T-helper 2 cell (primary cell): ENCODE data around the gene CAMK2D.

ENCODE experiments used
- DNase-seq, 5 experiments: peaks; one replicate each; pipeline versions ENCODE4 v3.0.0 to v3.0.0-alpha.2; 2012 to 2022

CAMK2D gene

DNA sequence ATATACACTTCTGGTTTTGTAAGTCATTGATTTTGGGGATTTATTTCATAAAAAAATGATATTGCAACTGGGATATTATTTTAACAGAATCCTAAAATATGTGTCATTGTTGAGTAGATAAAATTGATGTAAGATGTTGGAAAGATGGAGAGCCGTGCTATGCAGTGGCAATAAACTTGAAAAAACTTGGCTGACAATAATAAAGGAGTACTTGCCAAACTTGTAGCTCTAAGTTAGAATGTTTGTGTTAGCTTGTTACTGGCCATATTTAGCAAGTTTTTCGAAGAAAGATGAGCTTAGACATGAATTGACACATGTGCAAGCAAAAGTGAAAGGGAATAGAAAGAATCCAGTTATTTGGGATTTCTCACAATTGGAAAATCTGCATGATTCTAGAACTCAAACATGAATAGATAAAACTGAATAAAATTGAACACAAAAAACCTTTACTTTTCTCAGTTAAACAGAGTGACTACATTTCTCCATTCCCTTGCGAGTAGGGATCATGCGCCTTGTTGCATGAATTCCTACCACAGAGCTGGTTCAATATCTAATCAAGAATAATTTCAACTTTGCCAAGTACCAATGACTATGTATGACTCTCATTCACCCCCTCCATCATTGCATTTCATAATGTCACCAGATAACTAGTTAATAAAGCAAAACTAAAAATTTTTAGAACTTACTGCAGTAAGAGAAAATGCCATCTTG, 327.8 kb downstream of the CAMK2D start:
- no peak for DNase-seq

DNA sequence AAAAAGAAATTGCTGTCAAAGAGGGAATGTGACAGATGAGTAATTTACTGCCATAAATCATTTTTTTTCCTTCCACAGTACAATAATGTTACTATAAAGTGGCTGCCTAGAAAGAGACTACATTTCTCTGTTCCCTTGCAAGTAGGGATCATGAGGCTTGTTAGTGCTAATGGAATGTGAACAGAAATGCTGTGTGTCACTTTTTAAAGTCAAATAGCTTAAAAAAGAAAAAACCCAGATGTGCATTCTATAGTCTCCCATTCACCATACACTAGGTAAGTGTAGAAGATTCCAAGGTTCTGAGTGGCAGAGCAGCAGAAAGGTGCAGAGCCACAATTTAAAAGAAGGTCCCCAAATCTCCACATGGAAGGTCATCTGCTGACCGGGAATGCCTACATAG, 328.4 kb downstream of the CAMK2D start:
- no peak for DNase-seq

DNA sequence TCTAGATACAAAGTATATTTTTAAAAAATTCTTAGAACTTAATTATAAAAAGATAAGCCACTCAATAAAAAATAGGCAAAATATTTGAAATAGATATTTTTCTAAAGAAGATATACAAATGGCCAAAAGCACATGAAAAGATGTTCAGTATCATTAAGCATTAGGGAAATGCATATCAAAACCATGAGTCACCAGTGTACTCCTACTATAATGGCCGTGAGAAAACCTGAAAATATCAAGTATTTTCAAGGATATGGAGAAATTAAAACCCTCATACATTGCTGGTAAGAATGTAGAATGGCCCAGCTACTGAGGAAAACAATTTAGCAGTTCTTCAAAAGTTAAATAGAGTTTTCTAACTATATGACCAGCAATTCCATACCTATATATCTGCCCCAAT, 337.9 kb downstream of the CAMK2D start:
- DNase-seq: no peak

DNA sequence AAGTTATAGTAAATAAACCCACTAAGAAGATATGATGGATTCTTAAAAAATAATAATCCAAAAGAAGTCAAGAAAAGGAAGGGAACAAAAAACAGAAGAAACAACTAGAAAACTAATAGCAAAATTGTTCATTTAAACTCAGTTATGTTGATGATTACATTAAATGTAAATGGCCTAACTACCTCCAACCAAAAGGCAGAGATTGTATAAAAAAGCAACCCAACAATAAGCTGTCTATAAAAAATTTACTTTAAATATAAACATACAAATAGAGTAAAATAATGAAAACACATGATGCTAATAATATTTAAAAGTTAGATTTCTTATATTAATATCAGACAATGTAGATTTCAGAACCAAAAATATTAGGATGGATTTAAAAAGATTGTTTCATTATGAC, 340.6 kb downstream of the CAMK2D start:
- DNase-seq: no peak

DNA sequence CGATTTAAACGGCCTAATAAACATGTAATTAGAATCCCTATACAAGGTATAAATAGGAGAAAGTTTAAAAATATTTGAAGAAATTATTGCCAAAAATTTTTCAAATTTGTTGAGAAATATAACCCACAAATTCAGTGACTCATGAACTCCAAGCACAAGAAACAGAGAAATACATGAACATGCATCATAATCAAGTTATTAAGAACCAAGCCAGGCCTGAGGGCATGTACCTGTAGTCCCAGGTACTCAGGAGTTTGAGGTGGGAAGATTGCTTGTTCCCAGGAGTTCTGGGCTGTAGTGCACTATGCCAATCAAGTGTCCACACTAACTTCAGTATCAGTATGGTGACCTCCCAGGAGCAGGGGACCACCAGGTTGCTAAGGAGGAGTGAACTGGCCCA, 341.9 kb downstream of the CAMK2D start:
- DNase-seq: no peak

DNA sequence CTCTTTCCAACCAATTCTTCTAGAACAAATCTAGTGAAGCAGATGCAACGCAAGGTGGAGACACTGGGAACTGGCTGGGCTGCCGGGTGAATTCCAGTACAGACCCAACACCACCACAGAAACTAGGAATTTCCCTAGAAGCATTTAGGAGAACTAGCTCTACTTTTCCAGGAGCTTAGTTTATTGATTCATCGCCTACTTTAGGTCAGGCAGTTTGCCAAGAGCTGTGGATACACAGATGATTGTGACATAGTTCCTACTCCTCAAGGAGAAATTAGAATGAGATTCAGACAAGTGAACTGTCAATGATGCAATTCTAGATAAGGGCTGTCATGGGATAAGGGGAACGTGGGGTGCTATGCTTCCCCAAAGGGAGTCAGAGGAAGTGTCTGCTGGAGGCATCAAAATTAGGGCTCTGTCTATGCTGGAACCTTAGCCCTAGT, 350.0 kb downstream of the CAMK2D start:
- DNase-seq: no peak

DNA sequence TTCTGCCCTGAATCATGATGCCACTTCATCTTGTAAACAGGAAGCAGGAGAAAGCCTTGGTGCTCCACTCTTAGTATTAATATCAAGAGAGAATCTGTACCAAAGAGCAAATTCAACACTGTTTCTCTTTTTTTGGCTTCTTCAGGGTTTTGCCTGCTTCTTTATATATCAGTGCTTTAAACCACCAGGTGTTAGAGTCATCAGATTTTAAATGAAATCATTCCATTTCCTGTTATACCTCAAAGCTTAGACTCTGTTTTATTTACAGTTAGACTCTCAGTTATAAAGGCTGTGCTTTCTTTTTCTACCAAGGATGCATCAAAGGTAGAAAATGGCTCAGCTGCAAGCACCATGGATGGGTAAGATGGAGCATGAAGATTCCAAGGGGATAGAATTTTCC, 350.9 kb downstream of the CAMK2D start:
- peak in 1 of 5 experiments; percentile 10 for DNase-seq

DNA sequence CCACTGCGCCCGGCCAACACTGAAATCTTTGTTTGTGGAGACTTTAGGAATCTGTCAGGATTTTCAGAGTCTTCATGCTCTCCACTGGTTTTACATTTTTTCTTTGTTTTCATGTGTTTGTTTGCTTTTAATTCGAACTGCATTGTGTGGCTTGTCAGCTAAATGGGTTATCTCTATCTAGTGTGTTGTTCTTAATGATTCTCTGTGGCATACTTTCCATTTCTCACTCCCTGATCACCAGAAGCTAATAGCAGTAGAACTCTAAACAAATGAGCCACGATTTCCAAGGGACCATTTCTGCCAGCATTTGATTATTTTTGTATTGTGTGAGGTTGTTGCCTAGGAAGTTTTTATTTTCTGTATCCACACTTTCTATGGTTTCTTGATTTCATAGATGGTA, 352.4 kb downstream of the CAMK2D start:
- no peak for DNase-seq

DNA sequence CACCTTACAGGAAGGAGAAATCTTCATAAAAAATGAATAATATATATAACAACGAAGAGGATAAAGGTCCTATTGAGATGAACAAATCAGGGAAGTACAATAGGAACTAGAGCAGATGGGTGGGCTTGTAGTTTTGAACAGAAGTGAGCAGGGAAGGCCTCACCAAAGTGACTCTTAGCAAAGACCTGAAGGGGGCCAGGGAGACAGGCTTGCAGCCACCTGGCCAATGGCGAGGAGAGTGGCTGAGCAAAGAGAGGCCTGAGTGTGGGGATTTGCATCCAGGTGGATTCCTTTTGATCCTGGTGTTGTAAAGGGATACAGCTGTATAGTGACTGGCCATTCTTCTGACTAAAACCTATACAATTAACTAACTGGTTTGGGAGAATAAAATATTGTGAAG, 354.1 kb downstream of the CAMK2D start:
- DNase-seq: no peak

DNA sequence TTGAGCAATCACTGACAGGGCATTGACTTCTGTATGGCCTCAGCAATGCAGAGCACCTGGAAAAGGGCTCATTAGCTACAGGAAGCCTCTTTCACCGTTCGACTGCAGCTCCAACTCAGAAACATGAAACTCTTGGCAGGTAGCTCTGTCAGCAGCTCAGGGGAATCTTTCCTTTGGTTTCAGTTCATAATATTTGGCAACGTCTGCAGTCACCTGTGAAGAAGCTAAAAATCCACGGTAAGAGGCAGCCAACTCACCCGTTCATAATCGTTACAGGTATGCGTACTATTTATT, 354.9 kb downstream of the CAMK2D start:
- no peak for DNase-seq

DNA sequence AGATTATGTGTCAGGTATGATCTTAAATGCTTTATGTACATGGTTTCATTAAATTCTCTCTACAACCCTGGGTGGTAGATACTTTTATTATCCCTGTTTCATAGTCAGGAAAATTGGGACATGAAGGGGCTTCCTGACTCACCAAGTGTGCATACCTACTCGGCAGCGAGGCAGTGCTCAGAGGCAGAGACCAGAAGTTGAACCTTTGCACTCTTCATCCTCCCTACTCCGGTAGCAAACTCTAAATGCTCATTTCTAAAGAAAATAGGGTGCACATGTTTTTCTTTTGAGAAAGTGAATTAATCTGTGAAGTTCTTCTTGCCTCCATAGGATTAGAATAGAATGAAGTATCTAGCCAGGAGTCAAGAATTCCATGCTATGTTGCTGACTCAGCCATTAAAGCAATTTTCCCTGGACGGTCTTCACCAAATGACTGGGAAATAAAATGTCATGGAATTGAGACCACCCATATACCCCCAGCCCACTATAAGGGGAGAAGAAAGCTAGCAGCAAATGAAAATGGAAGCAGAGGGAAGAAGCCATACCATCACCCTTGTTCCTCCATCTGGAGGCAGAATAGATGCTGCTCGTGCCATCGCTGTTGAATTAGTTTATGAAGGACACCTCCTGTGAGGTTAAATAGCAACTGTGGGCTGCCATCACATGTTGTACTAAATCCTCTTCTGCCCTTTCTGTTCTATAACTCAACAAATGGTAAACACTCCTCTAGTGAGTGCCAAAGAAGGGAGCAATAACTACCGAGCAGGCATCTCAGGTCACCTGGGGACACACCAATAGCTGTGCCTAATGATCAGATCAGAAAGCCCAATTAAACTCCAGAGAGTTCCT, 355.4 kb downstream of the CAMK2D start:
- DNase-seq: no peak

DNA sequence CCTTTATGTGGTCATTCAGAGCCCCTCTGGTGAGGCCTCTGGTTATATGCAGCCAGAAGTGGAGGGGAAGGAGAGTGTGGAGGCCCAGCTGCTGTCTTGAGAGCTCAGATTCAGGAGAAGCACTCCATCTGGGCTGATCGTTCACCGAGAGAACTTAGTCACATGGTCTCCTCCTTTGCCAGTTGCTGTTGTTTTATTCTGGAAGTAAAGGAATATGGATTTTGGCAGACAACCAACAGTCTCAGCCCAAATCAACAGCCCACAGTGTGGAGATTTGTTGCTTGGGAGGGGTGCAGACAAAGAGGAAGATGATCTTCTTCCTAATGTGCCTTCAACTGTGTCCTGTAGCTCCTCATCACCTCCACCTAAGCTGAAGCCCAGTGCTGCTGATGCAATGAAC, 356.7 kb downstream of the CAMK2D start:
- no peak for DNase-seq

DNA sequence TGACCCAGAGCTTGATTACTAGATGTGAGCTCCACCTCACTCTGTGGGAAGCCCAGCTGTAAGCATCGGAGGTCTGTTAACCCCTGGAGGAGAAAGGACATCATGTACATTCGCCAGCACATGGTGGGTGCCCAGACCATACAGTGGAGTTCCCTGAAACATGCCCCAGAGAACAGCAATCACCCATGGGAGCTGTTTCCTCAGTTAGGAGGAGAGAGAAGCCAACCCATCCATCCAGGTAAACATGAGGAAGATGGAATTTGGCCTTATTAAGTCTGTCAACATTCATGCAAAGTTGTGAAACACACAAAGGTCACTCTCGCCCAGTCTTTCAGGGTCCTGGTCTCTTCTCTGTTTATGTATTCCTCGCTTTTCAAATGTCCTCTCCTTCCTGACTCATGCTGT, 357.4 kb downstream of the CAMK2D start:
- DNase-seq: no peak
